ENCODE results near the gene IRF7.

The IRF7 gene

GRCh38 chr11:607020-607780, 8.6 kb downstream of the IRF7 start:
- no peak for DNase-seq

- DNase-seq = no peak
Observed at GRCh38 chr11:606245-606644, 9.5 kb downstream of the IRF7 start.

- DNase-seq = no peak
Observed at GRCh38 chr11:605286-606129, 10.2 kb downstream of the IRF7 start.

- DNase-seq = no peak
Observed at GRCh38 chr11:603154-603553, 12.6 kb downstream of the IRF7 start.

- DNase-seq = no peak
Observed at GRCh38 chr11:601573-602245, 14.0 kb downstream of the IRF7 start.

GRCh38 chr11:598005-598680, 17.6 kb downstream of the IRF7 start:
- DNase-seq = no peak

GRCh38 chr11:597166-597725, 18.5 kb downstream of the IRF7 start:
- no peak for DNase-seq

GRCh38 chr11:596374-596773, 19.4 kb downstream of the IRF7 start:
- DNase-seq = peak; percentile 29

- DNase-seq = no peak
Observed at GRCh38 chr11:595400-595799, 20.4 kb downstream of the IRF7 start.

GRCh38 chr11:593347-593746, 22.4 kb downstream of the IRF7 start:
- DNase-seq = no peak

- no peak for DNase-seq
Observed at GRCh38 chr11:592918-593317, 22.8 kb downstream of the IRF7 start.

GRCh38 chr11:592501-592900, 23.2 kb downstream of the IRF7 start:
- DNase-seq = no peak

GRCh38 chr11:590997-591396, 24.8 kb downstream of the IRF7 start:
- no peak for DNase-seq

GRCh38 chr11:589798-590197, 26.0 kb downstream of the IRF7 start:
- DNase-seq = no peak

- DNase-seq = peak; percentile 94
Observed at GRCh38 chr11:587978-588380, 27.8 kb downstream of the IRF7 start.

GRCh38 chr11:587546-587945, 28.2 kb downstream of the IRF7 start:
- no peak for DNase-seq

- no peak for DNase-seq
Observed at GRCh38 chr11:586376-587316, 29.1 kb downstream of the IRF7 start.

- no peak for DNase-seq
Observed at GRCh38 chr11:584287-584686, 31.5 kb downstream of the IRF7 start.

- DNase-seq = no peak
Observed at GRCh38 chr11:581752-582151, 34.0 kb downstream of the IRF7 start.

GRCh38 chr11:581342-581741, 34.4 kb downstream of the IRF7 start:
- DNase-seq = no peak

- no peak for DNase-seq
Observed at GRCh38 chr11:579830-580601, 35.7 kb downstream of the IRF7 start.
